ENCODE data around the gene IL22RA1.

The IL22RA1 gene

DNA sequence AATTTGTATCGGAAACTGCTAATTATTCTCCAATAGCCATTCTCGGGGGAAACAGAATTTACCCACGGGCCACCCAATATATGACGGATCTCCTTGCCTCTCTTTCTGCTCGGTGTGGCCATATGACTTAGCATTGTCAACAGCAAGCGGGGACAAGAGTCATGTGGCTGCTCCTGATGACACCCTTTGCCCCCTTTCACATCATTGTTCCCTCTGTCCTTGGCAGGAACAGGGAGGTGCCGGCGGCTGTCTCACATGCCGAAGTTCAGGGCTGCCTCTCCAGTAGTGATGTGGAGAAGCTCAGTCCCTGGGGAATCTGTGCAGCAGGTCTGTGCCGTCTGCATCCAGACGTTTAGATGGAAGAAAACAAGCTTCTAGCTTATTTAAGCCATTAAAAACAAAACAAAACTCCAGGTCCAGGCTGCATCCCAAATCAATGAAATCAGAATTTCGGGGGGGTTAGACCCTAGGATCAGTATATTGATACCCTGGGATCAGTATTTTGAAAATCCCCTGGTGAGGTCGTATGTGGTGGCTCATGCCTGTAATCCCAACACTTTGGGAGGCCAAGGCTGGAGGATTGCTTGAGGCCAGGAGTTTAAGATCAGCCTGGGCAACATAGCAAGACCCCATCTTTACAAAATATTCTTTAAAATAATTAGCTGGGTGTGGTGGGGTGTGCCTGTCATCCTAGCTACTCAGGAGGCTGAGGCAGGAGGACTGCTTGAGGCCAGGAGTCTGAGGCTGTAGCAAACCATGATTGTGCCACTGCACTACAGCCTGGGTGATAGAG, 41.8 kb downstream of the IL22RA1 start:
- TF ChIP-seq REST (IDR thresholded peaks at IDR 0.05; ENCODE audit: insufficient read depth in 1 of 2, low read depth in 2 of 2, low read length in 2 of 2) (no peak), FOXP2 (optimal IDR thresholded peaks at IDR 0.05; ENCODE audit: borderline replicate concordance, extremely low read depth, extremely low read length, insufficient read depth) (no peak), POLR2AphosphoS5 (IDR thresholded peaks at IDR 0.05; ENCODE audit: low read depth, low read length) (no peak), TAF1 (IDR thresholded peaks at IDR 0.05; ENCODE audit: borderline replicate concordance, insufficient read depth, low read length) (no peak), SIN3A (IDR thresholded peaks at IDR 0.05; ENCODE audit: borderline replicate concordance, insufficient read depth, low read length) (no peak)

DNA sequence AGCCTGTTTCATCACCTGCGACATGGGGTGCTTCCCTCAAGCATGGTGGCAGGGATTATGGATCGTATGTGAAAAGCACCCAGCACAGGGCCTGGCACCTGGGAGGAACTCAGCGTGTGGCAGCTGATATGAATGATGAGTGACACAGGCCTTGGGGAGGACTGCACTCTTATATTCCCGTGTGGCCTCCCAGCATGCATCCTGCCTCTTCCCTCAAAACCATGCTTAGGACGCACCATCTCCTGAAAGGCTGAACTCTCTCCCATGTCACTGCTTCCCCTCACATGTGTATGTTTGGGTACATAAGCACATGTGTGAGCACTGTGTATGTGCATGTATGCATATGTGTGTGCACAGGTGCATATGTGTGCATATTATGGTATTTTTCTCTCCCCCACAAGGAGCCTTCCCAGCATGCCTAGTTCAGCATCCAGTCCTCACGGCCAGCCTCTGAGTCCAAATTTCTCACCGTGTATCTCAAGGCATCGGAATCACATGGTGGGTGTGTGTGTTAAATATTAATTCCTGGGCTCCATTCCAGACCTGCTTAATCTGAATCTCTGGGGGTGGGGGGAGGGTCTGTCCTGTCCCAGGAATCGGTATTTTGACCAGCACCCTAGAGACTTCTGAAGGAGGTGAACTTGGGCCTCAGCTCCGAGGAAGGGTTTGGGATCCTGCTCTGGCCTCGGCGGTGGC, 43.8 kb downstream of the IL22RA1 start:
- TF ChIP-seq TAF1 (IDR thresholded peaks at IDR 0.05; ENCODE audit: borderline replicate concordance, insufficient read depth, low read length) (no peak), FOXP2 (optimal IDR thresholded peaks at IDR 0.05; ENCODE audit: borderline replicate concordance, extremely low read depth, extremely low read length, insufficient read depth) (no peak), REST (IDR thresholded peaks at IDR 0.05; ENCODE audit: insufficient read depth in 1 of 2, low read depth in 2 of 2, low read length in 2 of 2) (no peak), POLR2AphosphoS5 (IDR thresholded peaks at IDR 0.05; ENCODE audit: low read depth, low read length) (no peak), SIN3A (IDR thresholded peaks at IDR 0.05; ENCODE audit: borderline replicate concordance, insufficient read depth, low read length) (no peak)

DNA sequence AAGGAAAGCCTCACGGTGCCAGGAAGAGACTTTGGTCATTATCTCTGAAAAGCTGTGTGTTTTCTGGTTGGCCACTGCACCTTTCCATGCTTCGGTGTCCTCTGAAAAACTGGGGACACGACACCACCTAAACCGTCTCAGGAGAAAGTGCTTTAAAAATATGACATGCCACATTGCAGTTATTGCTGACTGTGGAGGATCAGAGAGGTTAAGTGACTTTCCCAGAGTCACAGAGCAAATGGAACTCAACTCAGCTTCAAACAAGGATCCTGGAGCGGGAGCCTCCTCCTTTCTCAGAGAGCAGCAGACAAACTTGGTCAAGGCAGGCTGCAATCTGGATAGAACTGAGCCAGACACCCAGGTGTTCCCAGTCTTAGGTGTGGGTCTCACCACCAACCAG, 44.8 kb downstream of the IL22RA1 start:
- TF ChIP-seq SIN3A (IDR thresholded peaks at IDR 0.05; ENCODE audit: borderline replicate concordance, insufficient read depth, low read length) = no peak
- TF ChIP-seq TAF1 (IDR thresholded peaks at IDR 0.05; ENCODE audit: borderline replicate concordance, insufficient read depth, low read length) = no peak
- no peak for TF ChIP-seq REST (IDR thresholded peaks at IDR 0.05; ENCODE audit: insufficient read depth in 1 of 2, low read depth in 2 of 2, low read length in 2 of 2)
- TF ChIP-seq FOXP2 (optimal IDR thresholded peaks at IDR 0.05; ENCODE audit: borderline replicate concordance, extremely low read depth, extremely low read length, insufficient read depth) = no peak
- TF ChIP-seq POLR2AphosphoS5 (IDR thresholded peaks at IDR 0.05; ENCODE audit: low read depth, low read length) = no peak

GRCh38 chr1:24097663-24098062, 45.3 kb downstream of the IL22RA1 start:
- no peak for TF ChIP-seq POLR2AphosphoS5 (IDR thresholded peaks at IDR 0.05; ENCODE audit: low read depth, low read length)
- no peak for TF ChIP-seq FOXP2 (optimal IDR thresholded peaks at IDR 0.05; ENCODE audit: borderline replicate concordance, extremely low read depth, extremely low read length, insufficient read depth)
- TF ChIP-seq TAF1 (IDR thresholded peaks at IDR 0.05; ENCODE audit: borderline replicate concordance, insufficient read depth, low read length) = no peak
- TF ChIP-seq REST (IDR thresholded peaks at IDR 0.05; ENCODE audit: insufficient read depth in 1 of 2, low read depth in 2 of 2, low read length in 2 of 2) = no peak
- TF ChIP-seq SIN3A (IDR thresholded peaks at IDR 0.05; ENCODE audit: borderline replicate concordance, insufficient read depth, low read length) = no peak

All from PFSK-1 (cell line).